ENCODE measurements around the gene TMEM91.
"Not testable (repeated sequence)": the region's sequence is repeated elsewhere in the genome, so short reads cannot be mapped to it uniquely, and the experiment has no call there.

TMEM91 gene

GRCh38 chr19:41376241-41376997 lies at the start of gene TMEM91:
Gene TMEM91 (plus strand): TSS chr19:41376533. CDS start chr19:41378310, 1,777 bp downstream.
- no peak for DNase-seq

- no peak for DNase-seq
Observed at GRCh38 chr19:41327076-41327575, 49.2 kb upstream of the TMEM91 start.

DNA sequence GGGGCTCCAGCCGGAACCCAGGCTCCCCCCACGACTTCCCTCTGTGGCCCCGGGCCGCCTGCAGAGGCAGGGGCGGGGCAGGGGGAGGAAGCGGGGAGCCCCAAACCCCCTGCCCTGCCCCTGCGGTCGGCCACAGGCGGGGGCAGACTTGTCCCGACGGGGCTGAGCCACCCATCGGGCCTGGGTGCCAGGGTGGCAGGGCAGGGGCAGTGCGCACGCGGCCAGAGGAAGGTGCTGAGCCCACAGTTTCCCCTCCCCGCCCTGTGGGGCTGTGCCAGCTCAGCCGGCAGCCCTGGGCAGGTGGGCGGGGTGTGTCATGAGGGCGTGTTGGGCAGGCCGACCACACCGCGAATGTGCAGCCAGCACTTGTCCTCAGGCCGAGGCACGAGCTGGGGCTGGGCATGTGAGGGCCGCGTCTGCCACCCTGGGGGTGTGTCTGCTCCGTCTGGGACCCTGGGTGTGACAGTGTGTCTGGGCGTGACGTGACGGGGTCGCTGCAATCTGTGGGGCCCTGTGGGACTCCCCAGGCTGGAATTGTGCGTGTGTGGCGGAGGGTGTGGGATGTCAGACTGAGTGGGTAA lies 48.7 kb upstream of the TMEM91 start:
- no peak for DNase-seq

- DNase-seq = no peak
Observed at GRCh38 chr19:41328157-41328841, 48.0 kb upstream of the TMEM91 start.

DNA sequence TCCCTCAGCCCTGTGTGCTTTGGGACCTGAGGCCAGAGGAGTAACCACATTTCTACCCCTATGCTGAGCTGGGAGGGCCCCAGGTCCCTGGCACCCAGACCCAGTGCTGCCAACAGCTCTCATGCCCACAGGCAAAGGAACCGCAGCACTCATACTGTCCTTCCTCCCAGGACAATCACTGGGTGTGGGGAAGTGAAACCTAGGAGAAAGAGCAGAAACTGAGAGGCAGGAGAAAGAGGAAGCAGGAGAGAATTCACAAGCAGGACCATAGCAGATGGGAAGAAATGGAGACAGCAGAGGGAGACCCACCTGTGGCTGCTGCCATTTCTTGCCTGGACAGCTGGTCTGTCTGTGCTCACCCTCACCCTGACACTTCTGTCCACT lies 47.5 kb upstream of the TMEM91 start:
- DNase-seq = no peak

- DNase-seq = no peak
Observed at GRCh38 chr19:41330481-41330880, 45.9 kb upstream of the TMEM91 start.

- no peak for DNase-seq
Observed at GRCh38 chr19:41330946-41331678, 45.2 kb upstream of the TMEM91 start.

GRCh38 chr19:41332000-41332399 lies 44.3 kb upstream of the TMEM91 start:
- DNase-seq = no peak

GRCh38 chr19:41332468-41332867 lies 43.9 kb upstream of the TMEM91 start:
- no peak for DNase-seq

DNA sequence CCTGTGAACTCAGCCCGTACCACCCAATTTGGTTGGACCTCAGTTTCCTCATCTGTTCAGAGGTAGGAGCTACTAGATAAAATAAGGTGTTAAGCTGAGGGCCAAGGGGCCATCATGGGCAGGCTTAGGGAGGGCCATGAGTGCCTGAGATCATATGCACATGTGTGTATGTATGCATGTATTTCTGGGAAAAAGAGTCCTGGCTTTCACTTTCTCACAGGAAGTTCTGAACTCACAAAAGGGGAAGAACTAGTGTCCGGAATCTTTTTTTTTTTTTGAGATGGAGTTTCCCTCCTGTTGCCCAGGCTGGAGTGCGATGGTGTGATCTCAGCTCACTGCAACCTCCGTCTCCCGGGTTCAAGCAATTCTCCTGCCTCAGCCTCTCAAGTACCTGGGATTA lies 41.5 kb upstream of the TMEM91 start:
- no peak for DNase-seq

DNA sequence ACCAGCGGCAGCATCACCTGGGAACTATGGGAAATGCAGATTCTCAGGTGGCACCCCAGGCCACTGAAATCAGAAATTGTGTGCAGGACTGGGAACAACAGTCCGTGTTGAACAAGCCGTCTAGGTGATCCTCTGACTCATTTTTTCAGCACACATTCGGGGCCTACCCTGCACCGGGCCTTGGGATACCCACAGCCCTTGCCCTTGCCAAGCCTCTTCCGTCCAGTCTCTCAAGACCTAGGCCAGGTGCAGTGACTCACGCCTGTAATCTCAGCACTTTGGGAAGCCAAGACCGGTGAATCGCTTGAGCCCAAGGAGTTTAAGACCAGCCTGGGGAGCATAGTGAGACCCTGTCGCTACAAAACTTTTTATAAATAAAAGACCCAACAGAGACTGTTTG lies 40.9 kb upstream of the TMEM91 start:
- no peak for DNase-seq

- DNase-seq = no peak
Observed at GRCh38 chr19:41339936-41340335, 36.4 kb upstream of the TMEM91 start.

GRCh38 chr19:41341669-41342490 lies 34.5 kb upstream of the TMEM91 start:
- no peak for DNase-seq

GRCh38 chr19:41344162-41344561 lies 32.2 kb upstream of the TMEM91 start:
- DNase-seq = no peak

DNA sequence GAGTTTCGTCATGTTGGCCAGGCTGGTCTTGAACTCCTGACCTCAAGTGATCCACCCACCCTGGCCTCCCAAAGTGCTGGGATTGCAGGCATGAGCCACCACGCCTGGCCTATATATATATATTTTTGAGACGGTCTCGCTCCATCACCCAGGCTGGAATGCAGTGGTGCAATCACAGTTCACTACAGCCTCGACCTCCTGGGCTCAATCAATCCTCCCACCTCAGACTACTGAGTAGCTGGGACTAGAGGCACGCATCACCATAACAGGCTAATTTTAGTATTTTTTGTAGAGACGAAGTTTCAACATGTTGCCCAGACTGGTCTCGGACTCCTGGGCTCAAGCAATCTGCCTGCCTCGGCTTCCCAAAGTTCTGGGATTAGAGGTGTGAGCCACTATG lies 29.4 kb upstream of the TMEM91 start:
- not testable (repeated sequence) for DNase-seq

- DNase-seq = no peak
Observed at GRCh38 chr19:41350735-41351338, 25.5 kb upstream of the TMEM91 start.

GRCh38 chr19:41351339-41352245 lies 24.7 kb upstream of the TMEM91 start:
- DNase-seq = no peak

DNA sequence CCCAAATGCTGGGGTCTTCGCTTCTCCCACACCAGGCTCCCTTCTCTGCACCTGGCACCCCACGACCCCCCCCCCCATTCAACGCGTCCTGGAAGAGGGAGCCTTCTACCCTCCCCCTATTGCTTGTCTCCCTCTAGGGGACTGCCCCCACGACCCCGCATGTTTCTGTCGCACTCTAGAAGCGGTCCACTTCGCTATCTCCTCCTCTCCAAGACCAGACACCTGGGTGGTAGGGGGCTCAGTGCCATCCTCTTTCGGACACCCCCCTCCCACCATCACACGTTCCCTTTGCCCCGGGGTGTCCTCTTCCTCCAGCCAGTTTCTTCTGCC lies 24.1 kb upstream of the TMEM91 start:
- no peak for DNase-seq

GRCh38 chr19:41352609-41353465 lies 23.5 kb upstream of the TMEM91 start:
- DNase-seq = no peak

All from SIG-M5 (cell line).